BLaER1 (cell line): ENCODE measurements around the gene VAMP3.

ENCODE experiments used
- H3K27ac ChIP-seq: shearing (Covaris generic); formaldehyde crosslinking; 2 replicates; pipeline ENCODE4 v1.8.1; 2022
- H3K27me3 ChIP-seq: shearing (Covaris generic); formaldehyde crosslinking; 2 replicates; pipeline ENCODE4 v1.8.1; 2022
- H3K36me3 ChIP-seq: shearing (Covaris generic); formaldehyde crosslinking; 2 replicates; pipeline ENCODE4 v1.8.1; 2022
- H3K4me1 ChIP-seq: shearing (Covaris generic); formaldehyde crosslinking; 2 replicates; pipeline ENCODE4 v1.8.1; 2022
- H3K4me2 ChIP-seq: shearing (Covaris generic); formaldehyde crosslinking; 2 replicates; pipeline ENCODE4 v1.8.1; 2022
- H3K4me3 ChIP-seq: shearing (Covaris generic); formaldehyde crosslinking; 2 replicates; pipeline ENCODE4 v1.8.1; 2022
- H3K9ac ChIP-seq: shearing (Covaris generic); formaldehyde crosslinking; 2 replicates; pipeline ENCODE4 v1.8.1; 2022
- H3K9me3 ChIP-seq: shearing (Covaris generic); formaldehyde crosslinking; 2 replicates; pipeline ENCODE4 v1.8.1; 2022
- H4K20me1 ChIP-seq: shearing (Covaris generic); formaldehyde crosslinking; 2 replicates; pipeline ENCODE4 v1.8.1; 2022
- Cebpa-rat ChIP-seq: shearing (Covaris generic); IDR thresholded peaks from 2 replicates; pipeline ENCODE4 v1.8.1; 2022

VAMP3 gene

DNA sequence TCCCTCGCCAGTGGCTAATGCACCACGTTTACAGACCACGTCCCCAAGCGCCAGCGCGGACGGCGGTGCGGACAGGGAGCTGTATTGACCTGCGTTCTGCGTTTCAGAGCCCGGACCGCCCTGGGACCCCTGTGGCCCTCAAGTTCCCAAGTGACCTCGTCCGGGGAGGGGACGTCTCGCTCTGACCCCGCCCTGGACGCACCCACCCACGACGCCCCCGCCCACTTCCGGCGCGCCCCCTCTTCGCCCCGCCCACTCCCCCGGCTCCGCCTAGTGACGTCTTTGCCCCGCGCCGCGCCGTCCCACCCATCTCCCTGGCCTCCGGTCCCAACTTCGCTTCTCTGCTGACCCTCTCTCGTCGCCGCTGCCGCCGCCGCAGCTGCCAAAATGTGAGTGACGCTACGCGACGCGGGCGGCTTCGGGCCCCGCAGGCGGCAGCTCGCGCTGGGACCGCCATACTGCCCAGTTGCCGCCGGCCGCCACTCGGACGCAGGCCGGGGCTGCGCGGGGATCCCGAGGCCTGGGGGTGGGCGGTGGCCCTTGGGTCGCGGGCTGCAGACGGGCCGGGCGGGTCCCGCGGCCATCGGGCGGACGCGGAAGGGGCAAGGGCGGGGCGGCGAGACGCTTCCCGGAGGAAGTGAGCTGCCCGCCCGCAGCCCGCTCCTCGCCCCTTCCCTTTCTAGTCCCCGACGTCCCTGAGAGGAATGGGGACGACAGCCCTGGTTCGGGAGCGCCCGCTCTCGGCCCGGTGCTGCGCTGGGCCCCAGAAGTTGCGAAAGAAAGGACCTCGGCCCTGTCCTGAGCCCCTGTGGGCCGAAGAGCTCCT lies at the start of gene VAMP3:
Gene VAMP3 (plus strand): TSS at position 300 of the 826 bp plus-strand sequence. CDS start 88 bp downstream, at position 388.
- H4K20me1 ChIP-seq, result peaks cover 31% of the 10 kb centered on the region
- TF ChIP-seq Cebpa-rat, result no peak
- no peaks in the 10 kb centered on the region for H3K9me3 ChIP-seq
- peaks cover 23% of the 10 kb centered on the region for H3K4me1 ChIP-seq
- no peaks in the 10 kb centered on the region for H3K27me3 ChIP-seq
- H3K27ac ChIP-seq, result peak within 1 kb of the TSS; percentile 79
- peak within 1 kb of the TSS; percentile 100 for H3K4me3 ChIP-seq
- H3K36me3 ChIP-seq, result peaks cover 29% of the 10 kb centered on the region
- peak within 1 kb of the TSS; percentile 92 for H3K9ac ChIP-seq
- peak within 1 kb of the TSS; percentile 94 for H3K4me2 ChIP-seq

- no peaks in the 10 kb centered on the region for H4K20me1 ChIP-seq
- H3K27ac ChIP-seq, result no peak overlapping the region
- peaks cover 46% of the 10 kb centered on the region for H3K4me1 ChIP-seq
These were observed 49.0 kb upstream of the VAMP3 start for GRCh38 chr1:7721940-7722669.

DNA sequence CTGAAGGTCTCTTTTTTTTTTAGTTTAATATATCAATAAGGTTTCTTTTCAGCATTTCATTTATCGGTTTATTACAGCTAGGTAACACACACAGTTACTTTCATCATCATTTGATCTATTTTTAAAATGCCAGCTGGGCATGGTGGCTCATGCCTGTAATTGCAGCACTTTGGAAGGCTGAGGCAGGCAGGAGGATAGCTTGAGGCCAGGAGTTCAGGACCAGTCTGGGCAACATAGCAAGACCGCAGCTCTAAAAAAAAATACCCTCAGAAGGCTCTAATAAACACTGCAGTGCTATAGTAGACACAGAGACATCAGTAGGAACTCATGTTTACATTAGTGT lies 48.5 kb upstream of the VAMP3 start:
- peak overlapping the region; percentile 15 for H3K4me2 ChIP-seq
- no peaks in the 10 kb centered on the region for H3K27me3 ChIP-seq
- no peak overlapping the region for H3K27ac ChIP-seq
- TF ChIP-seq Cebpa-rat, result no peak
- no peaks in the 10 kb centered on the region for H3K36me3 ChIP-seq
- no peak overlapping the region for H3K4me3 ChIP-seq
- H3K9ac ChIP-seq, result no peak overlapping the region
- H3K9me3 ChIP-seq, result no peaks in the 10 kb centered on the region
- no peaks in the 10 kb centered on the region for H4K20me1 ChIP-seq
- H3K4me1 ChIP-seq, result peaks cover 46% of the 10 kb centered on the region

More at GRCh38 chr1:7721940-7722669, 49.0 kb upstream of the VAMP3 start:
- Histone ChIP-seq H3K27me3 (no peaks in the 10 kb centered on the region), H3K36me3 (no peaks in the 10 kb centered on the region), H3K4me2 (no peak overlapping the region), H3K9ac (no peak overlapping the region), H3K4me3 (no peak overlapping the region), H3K9me3 (no peaks in the 10 kb centered on the region)
- TF ChIP-seq Cebpa-rat, result no peak

- no peaks in the 10 kb centered on the region for H3K27me3 ChIP-seq
- H3K4me1 ChIP-seq, result peaks cover 76% of the 10 kb centered on the region
These were observed 44.5 kb upstream of the VAMP3 start for GRCh38 chr1:7726623-7727022.

DNA sequence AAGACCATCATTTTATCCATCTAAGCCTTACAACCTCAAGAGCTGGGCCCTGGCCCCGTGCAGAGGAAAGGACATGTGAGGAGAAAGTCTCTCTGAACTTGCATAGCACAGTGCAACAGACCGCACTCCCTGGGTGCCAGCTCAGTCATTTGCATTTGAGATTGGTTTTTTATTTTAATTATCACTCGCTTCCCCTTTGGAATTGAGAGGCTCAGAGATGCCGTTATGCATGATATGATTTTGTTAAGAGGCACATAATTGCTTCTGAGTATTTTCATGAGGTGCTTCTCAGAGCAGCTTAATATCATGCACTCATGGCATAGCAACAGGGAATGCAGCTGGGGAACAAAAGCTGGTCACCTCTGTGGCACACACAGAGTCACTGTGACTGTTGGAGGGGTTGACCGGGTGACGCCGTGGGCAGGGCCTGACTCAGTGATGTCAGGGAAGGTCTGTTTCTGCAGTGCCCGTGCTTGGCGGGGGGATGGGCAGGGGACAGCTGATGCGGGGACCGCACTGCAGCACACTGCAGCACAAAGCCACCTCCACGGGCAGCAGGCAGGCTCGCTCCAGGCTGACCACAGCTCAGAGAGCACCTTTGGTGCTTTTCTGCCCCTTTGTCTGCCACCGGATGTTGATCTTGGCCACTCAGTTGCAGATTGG lies 43.2 kb upstream of the VAMP3 start:
- Histone ChIP-seq H3K27me3 (no peaks in the 10 kb centered on the region), H3K4me3 (no peak overlapping the region), H3K36me3 (0 out of 2 replicates have a peak, but pooled peaks cover 6% of the 10 kb centered on the region), H4K20me1 (no peaks in the 10 kb centered on the region), H3K27ac (peak overlapping the region; percentile 56), H3K4me2 (peak overlapping the region; percentile 67), H3K4me1 (peaks cover 78% of the 10 kb centered on the region), H3K9me3 (0 out of 2 replicates have a peak, but pooled peaks cover 8% of the 10 kb centered on the region), H3K9ac (no peak overlapping the region)
- TF ChIP-seq Cebpa-rat, result no peak

More at GRCh38 chr1:7726623-7727022, 44.5 kb upstream of the VAMP3 start:
- H3K27ac ChIP-seq, result peak overlapping the region; percentile 67
- no peaks in the 10 kb centered on the region for H4K20me1 ChIP-seq
- peak overlapping the region; percentile 1; the same call in 1 of the 2 replicates for H3K4me3 ChIP-seq
- 0 out of 2 replicates have a peak, but pooled peaks cover 8% of the 10 kb centered on the region for H3K9me3 ChIP-seq
- H3K9ac ChIP-seq, result peak overlapping the region; percentile 39; the same call in 1 of the 2 replicates
- no peaks in the 10 kb centered on the region for H3K36me3 ChIP-seq
- no peak for TF ChIP-seq Cebpa-rat
- H3K4me2 ChIP-seq, result peak overlapping the region; percentile 67

- Histone ChIP-seq H3K27ac (peak overlapping the region; percentile 20; the same call in 1 of the 2 replicates), H3K4me3 (no peak overlapping the region), H3K9ac (no peak overlapping the region), H3K4me2 (peak overlapping the region; percentile 67; the same call in 1 of the 2 replicates), H3K36me3 (0 out of 2 replicates have a peak, but pooled peaks cover 6% of the 10 kb centered on the region), H3K27me3 (no peaks in the 10 kb centered on the region), H3K9me3 (0 out of 2 replicates have a peak, but pooled peaks cover 8% of the 10 kb centered on the region), H3K4me1 (peaks cover 92% of the 10 kb centered on the region), H4K20me1 (no peaks in the 10 kb centered on the region)
- no peak for TF ChIP-seq Cebpa-rat
These were observed 41.3 kb upstream of the VAMP3 start for GRCh38 chr1:7729761-7730160.

- peak overlapping the region; percentile 67; the same call in 1 of the 2 replicates for H3K4me2 ChIP-seq
These were observed 38.8 kb upstream of the VAMP3 start for GRCh38 chr1:7732331-7732730.

GRCh38 chr1:7733276-7733675 lies 37.8 kb upstream of the VAMP3 start:
- Histone ChIP-seq H3K27ac (peak overlapping the region; percentile 58), H3K27me3 (no peaks in the 10 kb centered on the region), H3K9me3 (peaks cover 33% of the 10 kb centered on the region), H3K9ac (peak overlapping the region; percentile 30; the same call in 1 of the 2 replicates), H3K4me2 (peak overlapping the region; percentile 67), H3K36me3 (peaks cover 33% of the 10 kb centered on the region), H3K4me1 (peaks cover 67% of the 10 kb centered on the region), H4K20me1 (no peaks in the 10 kb centered on the region), H3K4me3 (no peak overlapping the region; the same call in 1 of the 2 replicates)
- no peak for TF ChIP-seq Cebpa-rat

More at GRCh38 chr1:7732331-7732730, 38.8 kb upstream of the VAMP3 start:
- H3K27ac ChIP-seq, result peak overlapping the region; percentile 58; the same call in 1 of the 2 replicates
- no peak overlapping the region for H3K9ac ChIP-seq
- peaks cover 77% of the 10 kb centered on the region for H3K4me1 ChIP-seq
- no peaks in the 10 kb centered on the region for H4K20me1 ChIP-seq
- H3K9me3 ChIP-seq, result peaks cover 24% of the 10 kb centered on the region
- H3K4me3 ChIP-seq, result no peak overlapping the region
- H3K36me3 ChIP-seq, result peaks cover 23% of the 10 kb centered on the region
- TF ChIP-seq Cebpa-rat, result no peak
- no peaks in the 10 kb centered on the region for H3K27me3 ChIP-seq

- H3K9ac ChIP-seq, result no peak overlapping the region
- H3K4me1 ChIP-seq, result peaks cover 50% of the 10 kb centered on the region
- TF ChIP-seq Cebpa-rat, result no peak
- H3K36me3 ChIP-seq, result peaks cover 48% of the 10 kb centered on the region
- H3K27ac ChIP-seq, result no peak overlapping the region
- H3K9me3 ChIP-seq, result peaks cover 48% of the 10 kb centered on the region
- H3K4me3 ChIP-seq, result no peak overlapping the region
- no peak overlapping the region for H3K4me2 ChIP-seq
- no peaks in the 10 kb centered on the region for H3K27me3 ChIP-seq
- H4K20me1 ChIP-seq, result no peaks in the 10 kb centered on the region
These were observed 33.1 kb upstream of the VAMP3 start for GRCh38 chr1:7738044-7738443.
